A549 (cell line): ENCODE results near the gene CSAD. TPM values are rescaled to one million over a fixed set of nuclear protein-coding genes. Genes with fewer than 3 reads are reported as not detected.

Source experiments
- ATAC-seq, 2 experiments: fragments of 200-7000 bp in 1 of 2; fragments of >200 bp in 1 of 2; cut with Nextera tagmentation in 1 of 2; cut with Tn5 transposase in 1 of 2; 3 replicates each; pipeline versions ENCODE4 v1.8.0 to v1.9.1; 2018 to 2020; ENCODE audit warnings: mild to moderate bottlenecking in 1 of 2, moderate library complexity in 1 of 2
- CTCF ChIA-PET: fragments of 300-600 bp; sonication (Branson Sonifier 250); formaldehyde crosslinking; extraction: SDS; loops from one replicate; lab custom pipeline; 2021; ENCODE audit warnings: antibody characterized with exemption, inconsistent platforms; lab: Yijun Ruan, JAX
- POLR2A ChIA-PET: fragments of 350-600 bp; formaldehyde crosslinking; extraction: SDS; loops from one replicate; lab custom pipeline; 2021; ENCODE audit warnings: antibody characterized with exemption, inconsistent platforms; lab: Yijun Ruan, JAX
- DNase-seq, 2 experiments: peaks; one replicate each; pipeline versions ENCODE4 v3.0.0 to v3.0.0-alpha.2; 2011 to 2016; ENCODE audit warnings: low read depth in 1 of 2, low spot score in 1 of 2
- FAIRE-seq: peaks from 2 replicates; lab custom pipeline; 2011; peaks lifted over from hg19 to GRCh38; lab: Jason Lieb, UNC
- H3K27ac ChIP-seq, 2 experiments: fragments of >200 bp; sonication (Bioruptor Twin); formaldehyde crosslinking; 3 replicates each; pipeline ENCODE4 v1.5.1; 2016 to 2017
- H3K4me1 ChIP-seq: fragments of >200 bp; sonication (Bioruptor Twin); formaldehyde crosslinking; 3 replicates; pipeline ENCODE4 v1.6.1; 2016
- H3K4me2 ChIP-seq: fragments of >200 bp; sonication (Bioruptor Twin); formaldehyde crosslinking; 3 replicates; pipeline ENCODE4 v1.6.1; 2016
- H3K4me3 ChIP-seq: fragments of >200 bp; sonication (Bioruptor Twin); formaldehyde crosslinking; 3 replicates; pipeline ENCODE4 v1.5.1; 2016
- H3K9me3 ChIP-seq: fragments of >200 bp; sonication (Bioruptor Twin); formaldehyde crosslinking; 3 replicates; pipeline ENCODE4 v1.6.1; 2016
- BCL3 ChIP-seq: fragments of >200 bp; sonication (Bioruptor Twin); formaldehyde crosslinking; IDR thresholded peaks from 3 replicates; pipeline ENCODE4 v1.6.1; 2016
- CTCF ChIP-seq: fragments of >200 bp; sonication (Bioruptor Twin); formaldehyde crosslinking; IDR thresholded peaks from 3 replicates; pipeline ENCODE4 v1.5.1; 2016
- EHMT2 ChIP-seq: fragments of 200-600 bp; sonication (generic); IDR thresholded peaks from 2 replicates; pipeline ENCODE4 v1.6.1; 2016; ENCODE audit warnings: antibody characterized with exemption, low read depth, mild to moderate bottlenecking, moderate library complexity
- ESRRA ChIP-seq: fragments of 150-350 bp; IDR thresholded peaks from 2 replicates; pipeline ENCODE4 v1.6.1; 2014; ENCODE audit warnings: mild to moderate bottlenecking, low read length, borderline replicate concordance
- FOSB ChIP-seq: fragments of 250-450 bp; sonication (Bioruptor Pico); IDR thresholded peaks from 2 replicates; pipeline ENCODE4 v1.5.0; 2020; ENCODE audit warnings: mild to moderate bottlenecking, moderate library complexity
- HDAC2 ChIP-seq: fragments of 200-600 bp; sonication (generic); IDR thresholded peaks from 2 replicates; pipeline ENCODE4 v1.6.1; 2016
- HOXB13 ChIP-seq: fragments of 250-450 bp; sonication (Bioruptor Pico); IDR thresholded peaks from 2 replicates; pipeline ENCODE4 v1.5.0; 2020; ENCODE audit warnings: low read depth, mild to moderate bottlenecking, moderate library complexity
- HOXB5 ChIP-seq: fragments of 250-450 bp; sonication (Bioruptor Pico); IDR thresholded peaks from 2 replicates; pipeline ENCODE4 v1.5.0; 2020; ENCODE audit warnings: mild to moderate bottlenecking, moderate library complexity
- KDM1A ChIP-seq: fragments of 200-600 bp; sonication (generic); IDR thresholded peaks from 2 replicates; pipeline ENCODE4 v1.6.1; 2016; ENCODE audit warnings: low read depth, mild to moderate bottlenecking
- KDM5A ChIP-seq: fragments of 200-600 bp; sonication (generic); IDR thresholded peaks from 2 replicates; pipeline ENCODE4 v1.6.1; 2016; ENCODE audit warnings: antibody characterized with exemption, mild to moderate bottlenecking
- MAX ChIP-seq: IDR thresholded peaks from 2 replicates; pipeline ENCODE4 v1.6.1; 2012
- NPAS2 ChIP-seq: fragments of 250-450 bp; sonication (Bioruptor Pico); IDR thresholded peaks from 2 replicates; pipeline ENCODE4 v1.8.0; 2022; ENCODE audit warnings: mild to moderate bottlenecking, moderate library complexity, borderline replicate concordance
- RARB ChIP-seq: fragments of 250-450 bp; sonication (Bioruptor Pico); IDR thresholded peaks from 2 replicates; pipeline ENCODE4 v1.8.0; 2021; ENCODE audit warnings: mild to moderate bottlenecking, moderate library complexity
- REST ChIP-seq: fragments of 200-600 bp; sonication (generic); IDR thresholded peaks from 2 replicates; pipeline ENCODE4 v1.6.1; 2016; ENCODE audit warnings: antibody characterized with exemption, mild to moderate bottlenecking, moderate library complexity
- USF2 ChIP-seq: fragments of 450-650 bp; IDR thresholded peaks from 2 replicates; pipeline ENCODE4 v1.6.1; 2014; ENCODE audit warnings: antibody characterized with exemption
- ZFP36 ChIP-seq: fragments of 450-650 bp; IDR thresholded peaks from 2 replicates; pipeline ENCODE4 v1.6.1; 2014; ENCODE audit warnings: borderline replicate concordance; ENCODE audit not compliant: partially characterized antibody
- WGBS: methylation state at CpG from one replicate; pipeline ENCODE4 v1.1.6; 2017; ENCODE audit errors: missing lambda C conversion rate; 5-methylcytosine and 5-hydroxymethylcytosine counted together
- polyA plus RNA-seq, 4 experiments: library from polyadenylated mRNA; depleted of rRNA in 3 of 4; stranded (reverse); fragments of >200 nt; fragmentation: RNase III in 1 of 4; extraction: RNeasy Plus Mini Kit Qiagen cat#74134 plus additional on column Dnase treatment in 1 of 4; gene quantifications; 2 replicates in 3 of 4; 3 replicates in 1 of 4; pipeline ENCODE4 v1.2.3, GENCODE V29; 2011 to 2017
- TF ChIP-seq, protein P1 (sequence below): IDR thresholded peaks from 2 replicates; pipeline ENCODE4 v1.6.1; 2012; ENCODE audit warnings: low read depth, borderline replicate concordance
- TF ChIP-seq, protein P2 (sequence below): fragments of 250-450 bp; sonication (Bioruptor Pico); IDR thresholded peaks from 2 replicates; pipeline ENCODE4 v1.5.0; 2020; ENCODE audit warnings: low read depth, mild to moderate bottlenecking, moderate library complexity
- TF ChIP-seq, protein P3 (sequence below): fragments of 150-350 bp; IDR thresholded peaks from 2 replicates; pipeline ENCODE4 v1.6.1; 2014; ENCODE audit warnings: low read depth, mild to moderate bottlenecking, low read length
- TF ChIP-seq, protein P4 (sequence below): fragments of >200 bp; sonication (Bioruptor Twin); formaldehyde crosslinking; IDR thresholded peaks from 2 replicates; pipeline ENCODE4 v1.6.1; 2016

CSAD gene
- polyA plus RNA-seq, 2 of the 4 experiments (the other 2 are of a cell fraction), result 14.5 to 16.5 TPM

- ATAC-seq (no peak), DNase-seq (no peak), FAIRE-seq (no peak)
- CTCF ChIA-PET, result interaction anchor here (0.9 to 36.2 kb wide), 8 partner anchors 9 to 119 kb away, joined by 4 to 646 read pairs (median 8); partner anchors contain the start of gene ITGB7
- 97% methylated on average over 6 of the region's 6 CpGs for WGBS
- TF ChIP-seq NPAS2 (CRISPR knock-in tag) (no peak), KDM1A (no peak), BCL3 (no peak), EHMT2 (no peak), FOSB (CRISPR knock-in tag) (no peak), REST (no peak), ESRRA (no peak), ZFP36 (no peak), CTCF (no peak), MAX (no peak)
- TF ChIP-seq, protein P1, sequence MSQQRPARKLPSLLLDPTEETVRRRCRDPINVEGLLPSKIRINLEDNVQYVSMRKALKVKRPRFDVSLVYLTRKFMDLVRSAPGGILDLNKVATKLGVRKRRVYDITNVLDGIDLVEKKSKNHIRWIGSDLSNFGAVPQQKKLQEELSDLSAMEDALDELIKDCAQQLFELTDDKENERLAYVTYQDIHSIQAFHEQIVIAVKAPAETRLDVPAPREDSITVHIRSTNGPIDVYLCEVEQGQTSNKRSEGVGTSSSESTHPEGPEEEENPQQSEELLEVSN, result no peak
- TF ChIP-seq, protein P2, sequence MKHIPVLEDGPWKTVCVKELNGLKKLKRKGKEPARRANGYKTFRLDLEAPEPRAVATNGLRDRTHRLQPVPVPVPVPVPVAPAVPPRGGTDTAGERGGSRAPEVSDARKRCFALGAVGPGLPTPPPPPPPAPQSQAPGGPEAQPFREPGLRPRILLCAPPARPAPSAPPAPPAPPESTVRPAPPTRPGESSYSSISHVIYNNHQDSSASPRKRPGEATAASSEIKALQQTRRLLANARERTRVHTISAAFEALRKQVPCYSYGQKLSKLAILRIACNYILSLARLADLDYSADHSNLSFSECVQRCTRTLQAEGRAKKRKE (CRISPR knock-in tag), result no peak
- Histone ChIP-seq H3K9me3 (no peaks in the 10 kb centered on the region), H3K4me1 (peaks cover 25% of the 10 kb centered on the region), H3K4me2 (no peak overlapping the region), H3K4me3 (no peak overlapping the region), H3K27ac (no peak overlapping the region)
- POLR2A ChIA-PET, result no interaction called here
Observed at GRCh38 chr12:53184828-53185227, 4.1 kb upstream of the CSAD start.

GRCh38 chr12:53182903-53183302, 2.2 kb upstream of the CSAD start:
- peak overlapping the region; percentile 82 for H3K4me2 ChIP-seq
- TF ChIP-seq ZFP36 (no peak), RARB (no peak), HDAC2 (no peak), HOXB5 (no peak), KDM5A (no peak), USF2 (no peak), HOXB13 (no peak)
- TF ChIP-seq, protein P3, sequence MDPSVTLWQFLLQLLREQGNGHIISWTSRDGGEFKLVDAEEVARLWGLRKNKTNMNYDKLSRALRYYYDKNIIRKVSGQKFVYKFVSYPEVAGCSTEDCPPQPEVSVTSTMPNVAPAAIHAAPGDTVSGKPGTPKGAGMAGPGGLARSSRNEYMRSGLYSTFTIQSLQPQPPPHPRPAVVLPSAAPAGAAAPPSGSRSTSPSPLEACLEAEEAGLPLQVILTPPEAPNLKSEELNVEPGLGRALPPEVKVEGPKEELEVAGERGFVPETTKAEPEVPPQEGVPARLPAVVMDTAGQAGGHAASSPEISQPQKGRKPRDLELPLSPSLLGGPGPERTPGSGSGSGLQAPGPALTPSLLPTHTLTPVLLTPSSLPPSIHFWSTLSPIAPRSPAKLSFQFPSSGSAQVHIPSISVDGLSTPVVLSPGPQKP, result no peak
- TF ChIP-seq, protein P4, sequence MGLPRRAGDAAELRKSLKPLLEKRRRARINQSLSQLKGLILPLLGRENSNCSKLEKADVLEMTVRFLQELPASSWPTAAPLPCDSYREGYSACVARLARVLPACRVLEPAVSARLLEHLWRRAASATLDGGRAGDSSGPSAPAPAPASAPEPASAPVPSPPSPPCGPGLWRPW, result no peak
- TF ChIP-seq, protein P1, result no peak
- TF ChIP-seq, all 56 proteins: peak for 0
- Histone ChIP-seq H3K9me3 (no peaks in the 10 kb centered on the region), H3K4me3 (no peak overlapping the region), H3K27ac (no peak overlapping the region), H3K4me1 (peaks cover 29% of the 10 kb centered on the region)
- 94% methylated on average over 2 of the region's 2 CpGs for WGBS
- FAIRE-seq (no peak), DNase-seq (no peak), ATAC-seq (no peak)
- ChIA-PET POLR2A (no interaction called here), CTCF (interaction anchor here (1.3 to 36.2 kb wide), 5 partner anchors 16 to 138 kb away, joined by 3 to 646 read pairs (median 20); partner anchors contain the start of genes AAAS and ITGB7)
